Fibroblast of lung (primary cell): ENCODE results near the gene EDC3. TPM values are rescaled to one million over a fixed set of nuclear protein-coding genes. Genes with fewer than 3 reads are reported as not detected.

Experiments
- DNase-seq, 2 donors: peaks; one replicate each; pipeline versions ENCODE4 v3.0.0 to v3.0.0-alpha.2; 2010; ENCODE audit warnings: low read depth in 2 of 2
- H2AFZ ChIP-seq: 2 replicates; pipeline ENCODE4 v1.5.1; 2012; ENCODE audit warnings: low read length, control low read depth, inconsistent platforms
- H3K27ac ChIP-seq: 2 replicates; pipeline ENCODE4 v1.5.1; 2011; ENCODE audit warnings: low read length, control low read depth; ENCODE audit not compliant: insufficient read depth
- H3K27me3 ChIP-seq: 2 replicates; pipeline ENCODE4 v1.5.1; 2011; ENCODE audit warnings: mild to moderate bottlenecking, low read length; ENCODE audit not compliant: control insufficient read depth, insufficient read depth
- H3K36me3 ChIP-seq: 2 replicates; pipeline ENCODE4 v1.5.1; 2011; ENCODE audit warnings: low read length; ENCODE audit not compliant: control insufficient read depth, insufficient read depth
- H3K4me1 ChIP-seq: 2 replicates; pipeline ENCODE4 v1.5.1; 2011; ENCODE audit warnings: low read length; ENCODE audit not compliant: control insufficient read depth, insufficient read depth; ENCODE audit errors: extremely low read depth
- H3K4me2 ChIP-seq: 2 replicates; pipeline ENCODE4 v1.5.1; 2011; ENCODE audit warnings: low read length, control low read depth; ENCODE audit not compliant: insufficient read depth; ENCODE audit errors: extremely low read depth
- H3K4me3 ChIP-seq, 4 experiments: fragments of 200-600 bp in 1 of 4; sonication (generic) in 1 of 4; replicated peaks in 1 of 4; 2 replicates each; pipeline ENCODE4 v1.5.1; 2011 to 2016; ENCODE audit warnings: low read length in 4 of 4, low read depth in 3 of 4, mild to moderate bottlenecking in 3 of 4, control low read depth in 2 of 4, inconsistent platforms in 1 of 4, mixed read lengths in 1 of 4; ENCODE audit not compliant: insufficient read depth in 1 of 4; ENCODE audit errors: control extremely low read depth in 1 of 4
- H3K79me2 ChIP-seq: 2 replicates; pipeline ENCODE4 v1.5.1; 2012; ENCODE audit warnings: mild to moderate bottlenecking, low read length, inconsistent platforms; ENCODE audit not compliant: control insufficient read depth, insufficient read depth
- H3K9ac ChIP-seq: 2 replicates; pipeline ENCODE4 v1.5.1; 2011; ENCODE audit warnings: mild to moderate bottlenecking, low read length, control low read depth; ENCODE audit not compliant: insufficient read depth
- H3K9me3 ChIP-seq: 2 replicates; pipeline ENCODE4 v1.5.1; 2012; ENCODE audit warnings: low read depth, low read length; ENCODE audit not compliant: control insufficient read depth, insufficient read depth
- H4K20me1 ChIP-seq: 2 replicates; pipeline ENCODE4 v1.5.1; 2011; ENCODE audit warnings: low read length; ENCODE audit not compliant: control insufficient read depth, insufficient read depth; ENCODE audit errors: extremely low read depth
- polyA plus RNA-seq, 2 donors: library from polyadenylated mRNA; depleted of rRNA in 1 of 2; stranded (reverse) in 1 of 2; unstranded in 1 of 2; fragments of >200 nt; gene quantifications; 2 replicates each; pipeline ENCODE4 v1.2.1, GENCODE V29; 2011 to 2012; ENCODE audit warnings: missing spikeins in 1 of 2
- total RNA-seq: library from RNA; depleted of rRNA; stranded (reverse); fragments of >200 nt; gene quantifications from 2 replicates; pipeline ENCODE4 v1.2.1, GENCODE V29; 2014
- TF ChIP-seq, protein P1 (sequence below), 2 donors: IDR thresholded peaks in 1 of 2; conservative IDR thresholded peaks in 1 of 2; 1 replicate in 1 of 2; 2 replicates in 1 of 2; pipeline ENCODE4 v1.5.1; 2011 to 2012; ENCODE audit warnings: low read length in 2 of 2, control low read depth in 1 of 2, inconsistent platforms in 1 of 2, low read depth in 1 of 2, mild to moderate bottlenecking in 1 of 2

Gene EDC3
- total and polyA plus RNA-seq, 2 donors (not counting 1 experiment from before 2014, with no cell fraction given): 8.9 to 25.8 TPM

DNA sequence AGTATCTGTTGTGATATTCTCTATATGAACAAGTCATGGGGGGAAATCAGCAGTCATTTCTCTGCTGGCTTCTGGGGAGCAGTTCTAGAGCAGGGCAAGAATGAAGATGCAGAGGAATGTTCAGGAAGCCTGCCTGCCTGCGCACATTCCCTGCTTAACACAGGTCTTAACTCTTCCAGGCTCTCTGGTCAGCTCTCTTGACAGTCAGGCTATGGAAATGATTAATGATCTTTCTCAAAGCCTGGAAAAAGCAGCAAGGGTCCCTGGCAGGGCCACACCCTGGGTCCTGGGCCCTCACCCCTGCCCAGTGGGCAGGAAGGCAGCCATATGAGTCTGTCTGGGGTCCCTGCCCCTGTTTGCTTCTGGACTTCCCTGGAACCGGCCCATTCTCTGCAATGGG, 111.6 kb downstream of the EDC3 start:
- no peaks in the 10 kb centered on the region for H3K36me3 ChIP-seq
- H2AFZ ChIP-seq: no peak overlapping the region
- H3K4me1 ChIP-seq: peaks cover 5% of the 10 kb centered on the region
- no peak for DNase-seq
- H3K27ac ChIP-seq: no peak overlapping the region
- no peak overlapping the region for H3K4me2 ChIP-seq
- no peak overlapping the region for H3K4me3 ChIP-seq
- H3K9me3 ChIP-seq: no peaks in the 10 kb centered on the region
- no peaks in the 10 kb centered on the region for H4K20me1 ChIP-seq
- no peaks in the 10 kb centered on the region for H3K79me2 ChIP-seq
- TF ChIP-seq, protein P1, sequence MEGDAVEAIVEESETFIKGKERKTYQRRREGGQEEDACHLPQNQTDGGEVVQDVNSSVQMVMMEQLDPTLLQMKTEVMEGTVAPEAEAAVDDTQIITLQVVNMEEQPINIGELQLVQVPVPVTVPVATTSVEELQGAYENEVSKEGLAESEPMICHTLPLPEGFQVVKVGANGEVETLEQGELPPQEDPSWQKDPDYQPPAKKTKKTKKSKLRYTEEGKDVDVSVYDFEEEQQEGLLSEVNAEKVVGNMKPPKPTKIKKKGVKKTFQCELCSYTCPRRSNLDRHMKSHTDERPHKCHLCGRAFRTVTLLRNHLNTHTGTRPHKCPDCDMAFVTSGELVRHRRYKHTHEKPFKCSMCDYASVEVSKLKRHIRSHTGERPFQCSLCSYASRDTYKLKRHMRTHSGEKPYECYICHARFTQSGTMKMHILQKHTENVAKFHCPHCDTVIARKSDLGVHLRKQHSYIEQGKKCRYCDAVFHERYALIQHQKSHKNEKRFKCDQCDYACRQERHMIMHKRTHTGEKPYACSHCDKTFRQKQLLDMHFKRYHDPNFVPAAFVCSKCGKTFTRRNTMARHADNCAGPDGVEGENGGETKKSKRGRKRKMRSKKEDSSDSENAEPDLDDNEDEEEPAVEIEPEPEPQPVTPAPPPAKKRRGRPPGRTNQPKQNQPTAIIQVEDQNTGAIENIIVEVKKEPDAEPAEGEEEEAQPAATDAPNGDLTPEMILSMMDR (conservative IDR thresholded peaks at IDR 0.05 in 1 of 2, IDR thresholded peaks at IDR 0.05 in 1 of 2; ENCODE audit: low read depth in 1 of 2, low read length in 2 of 2): no peak
- no peaks in the 10 kb centered on the region for H3K27me3 ChIP-seq
- no peak overlapping the region for H3K9ac ChIP-seq

Other genes starting within 250 kb of the EDC3 start
- gene UBL7, start 234.9 kb downstream of the EDC3 start, total RNA-seq: 30.6 and 31.9 TPM in 2 replicates
- 36.8 and 44.9 TPM in 2 replicates for gene UBL7, start 234.9 kb downstream of the EDC3 start, polyA plus RNA-seq
- 0.99 and 1.0 TPM in 2 replicates for gene ARID3B, start 154.8 kb downstream of the EDC3 start, total RNA-seq
- 0.72 and 1.0 TPM in 2 replicates for gene ARID3B, start 154.8 kb downstream of the EDC3 start, polyA plus RNA-seq
- 30.8 and 43.1 TPM in 2 replicates for gene CLK3, start 80.2 kb downstream of the EDC3 start, total RNA-seq
- 39.9 and 41.4 TPM in 2 replicates for gene CLK3, start 80.2 kb downstream of the EDC3 start, polyA plus RNA-seq
- gene CYP1A1, start 29.5 kb upstream of the EDC3 start, total RNA-seq: under 0.01 TPM in 1 of 2 replicates, not detected in the other
- 0.02 TPM in 1 of 2 replicates, not detected in the other for gene CYP1A1, start 29.5 kb upstream of the EDC3 start, polyA plus RNA-seq
- gene CYP1A2, start 52.8 kb upstream of the EDC3 start, total RNA-seq: not detected in 2 replicates
- gene CYP1A2, start 52.8 kb upstream of the EDC3 start, polyA plus RNA-seq: not detected in 2 replicates
- 16.2 and 22.0 TPM in 2 replicates for gene CSK, start 86.1 kb upstream of the EDC3 start, total RNA-seq
- gene CSK, start 86.1 kb upstream of the EDC3 start, polyA plus RNA-seq: 21.5 and 28.2 TPM in 2 replicates
- gene LMAN1L, start 116.8 kb upstream of the EDC3 start, total RNA-seq: not detected in 2 replicates
- not detected in 2 replicates for gene LMAN1L, start 116.8 kb upstream of the EDC3 start, polyA plus RNA-seq
- not detected in 2 replicates for gene CPLX3, start 130.6 kb upstream of the EDC3 start, total RNA-seq
- gene CPLX3, start 130.6 kb upstream of the EDC3 start, polyA plus RNA-seq: not detected in 2 replicates
- gene ULK3, start 147.1 kb upstream of the EDC3 start, total RNA-seq: 8.8 and 11.8 TPM in 2 replicates
- gene ULK3, start 147.1 kb upstream of the EDC3 start, polyA plus RNA-seq: 11.4 and 14.6 TPM in 2 replicates
- gene SCAMP2, start 177.3 kb upstream of the EDC3 start, total RNA-seq: 11.8 and 15.5 TPM in 2 replicates
- gene SCAMP2, start 177.3 kb upstream of the EDC3 start, polyA plus RNA-seq: 86.2 and 115 TPM in 2 replicates
- 33.1 and 50.7 TPM in 2 replicates for gene MPI, start 194.0 kb upstream of the EDC3 start, total RNA-seq
- gene MPI, start 194.0 kb upstream of the EDC3 start, polyA plus RNA-seq: 65.0 and 65.5 TPM in 2 replicates
- gene FAM219B, start 210.8 kb upstream of the EDC3 start, total RNA-seq: 40.6 and 53.8 TPM in 2 replicates
- gene FAM219B, start 210.8 kb upstream of the EDC3 start, polyA plus RNA-seq: 23.0 and 35.3 TPM in 2 replicates
- gene COX5A, start 242.0 kb upstream of the EDC3 start, total RNA-seq: 33.1 and 41.9 TPM in 2 replicates
- 183 and 213 TPM in 2 replicates for gene COX5A, start 242.0 kb upstream of the EDC3 start, polyA plus RNA-seq